ENCODE results near the gene TBX2. TPM values are rescaled to one million over a fixed set of nuclear protein-coding genes. Genes with fewer than 3 reads are reported as not detected.

TBX2 gene
- total RNA-seq, 3 donors from 2014 or later, result 6.6 to 9.0 (median 8.2) TPM

DNA sequence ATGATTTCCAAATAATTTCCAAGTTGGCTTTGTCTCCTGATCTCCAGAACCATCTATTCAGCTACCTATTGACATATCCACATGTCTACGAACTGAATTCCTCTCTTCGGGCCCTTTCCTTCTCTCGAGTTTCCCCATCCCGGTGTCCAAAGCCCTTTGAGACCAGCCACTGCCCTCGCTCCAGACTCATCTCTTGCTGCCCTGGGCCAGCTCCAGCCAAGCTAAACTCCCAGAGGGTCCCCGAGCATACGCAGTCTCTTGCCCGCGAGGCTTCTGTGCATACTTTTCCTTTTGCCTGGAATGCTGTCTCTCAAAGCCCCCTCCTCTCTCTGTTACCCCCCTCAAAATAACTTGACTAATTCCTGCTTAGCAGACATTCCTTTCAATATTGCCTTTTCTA is 27.2 kb upstream of the TBX2 start:
- no peak for TF ChIP-seq CTCF (IDR thresholded peaks at IDR 0.05)
- H3K36me3 ChIP-seq (ENCODE audit: low read depth), result no peaks in the 10 kb centered on the region
- no peak for ATAC-seq
- intact Hi-C loops (cut with DNase I, micrococcal nuclease), result no loop called here
- H3K9me3 ChIP-seq, result no peaks in the 10 kb centered on the region
- no peaks in the 10 kb centered on the region for H3K4me1 ChIP-seq (ENCODE audit: low read depth)
- no peak for DNase-seq
- H3K4me3 ChIP-seq, result no peak overlapping the region

GRCh38 chr17:61376931-61377838 is 22.5 kb upstream of the TBX2 start:
- intact Hi-C loops (cut with DNase I, micrococcal nuclease), result no loop called here
- Histone ChIP-seq H3K36me3 (ENCODE audit: low read depth) (no peaks in the 10 kb centered on the region), H3K4me3 (no peak overlapping the region), H3K4me1 (ENCODE audit: low read depth) (no peaks in the 10 kb centered on the region), H3K9me3 (no peaks in the 10 kb centered on the region)
- no peak for TF ChIP-seq CTCF (IDR thresholded peaks at IDR 0.05)
- DNase-seq, result no peak
- no peak for ATAC-seq

DNA sequence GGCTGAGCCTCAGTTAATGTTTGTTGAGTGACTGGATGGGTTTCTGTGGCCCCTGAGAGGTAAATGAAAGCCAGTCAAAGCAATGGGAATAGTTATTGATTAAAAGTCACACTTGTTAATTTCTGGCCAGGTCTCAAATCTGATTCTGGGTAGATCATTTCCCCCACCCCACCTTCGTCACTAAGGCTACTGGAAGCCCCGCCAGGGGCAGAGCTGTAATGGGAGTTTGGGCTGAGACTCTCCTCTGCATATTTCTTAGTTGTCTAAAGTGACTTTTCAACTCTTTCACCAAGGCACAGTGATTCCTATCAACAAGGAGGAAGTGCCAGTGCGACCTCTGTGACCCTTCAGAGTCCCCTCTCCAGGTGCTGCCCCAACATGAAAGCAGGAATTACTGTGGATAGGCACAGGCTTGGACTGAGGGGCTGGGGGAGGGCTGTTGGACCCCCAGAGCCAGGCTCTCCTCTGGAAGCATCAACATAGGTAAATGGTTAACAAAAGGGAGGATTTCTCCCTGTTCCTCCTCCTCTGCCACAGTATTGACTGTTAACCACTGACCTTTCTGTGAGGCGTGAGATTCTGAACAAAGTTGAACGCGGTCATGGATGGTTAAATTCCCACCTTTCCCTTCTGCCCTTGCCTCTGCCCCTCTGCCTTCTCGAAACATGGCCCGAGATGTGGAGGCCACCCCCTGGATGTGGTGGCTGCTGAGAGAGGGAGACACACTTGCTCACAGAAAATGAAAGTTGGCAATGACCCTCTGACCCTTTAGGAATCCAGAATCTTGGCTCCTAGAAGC is 20.8 kb upstream of the TBX2 start:
- H3K4me1 ChIP-seq (ENCODE audit: low read depth), result no peaks in the 10 kb centered on the region
- TF ChIP-seq CTCF (IDR thresholded peaks at IDR 0.05), result no peak
- DNase-seq (no peak), ATAC-seq (no peak)
- H3K4me3 ChIP-seq, result no peak overlapping the region
- H3K9me3 ChIP-seq, result no peaks in the 10 kb centered on the region
- no peaks in the 10 kb centered on the region for H3K36me3 ChIP-seq (ENCODE audit: low read depth)
- intact Hi-C loops (cut with DNase I, micrococcal nuclease), result no loop called here

DNA sequence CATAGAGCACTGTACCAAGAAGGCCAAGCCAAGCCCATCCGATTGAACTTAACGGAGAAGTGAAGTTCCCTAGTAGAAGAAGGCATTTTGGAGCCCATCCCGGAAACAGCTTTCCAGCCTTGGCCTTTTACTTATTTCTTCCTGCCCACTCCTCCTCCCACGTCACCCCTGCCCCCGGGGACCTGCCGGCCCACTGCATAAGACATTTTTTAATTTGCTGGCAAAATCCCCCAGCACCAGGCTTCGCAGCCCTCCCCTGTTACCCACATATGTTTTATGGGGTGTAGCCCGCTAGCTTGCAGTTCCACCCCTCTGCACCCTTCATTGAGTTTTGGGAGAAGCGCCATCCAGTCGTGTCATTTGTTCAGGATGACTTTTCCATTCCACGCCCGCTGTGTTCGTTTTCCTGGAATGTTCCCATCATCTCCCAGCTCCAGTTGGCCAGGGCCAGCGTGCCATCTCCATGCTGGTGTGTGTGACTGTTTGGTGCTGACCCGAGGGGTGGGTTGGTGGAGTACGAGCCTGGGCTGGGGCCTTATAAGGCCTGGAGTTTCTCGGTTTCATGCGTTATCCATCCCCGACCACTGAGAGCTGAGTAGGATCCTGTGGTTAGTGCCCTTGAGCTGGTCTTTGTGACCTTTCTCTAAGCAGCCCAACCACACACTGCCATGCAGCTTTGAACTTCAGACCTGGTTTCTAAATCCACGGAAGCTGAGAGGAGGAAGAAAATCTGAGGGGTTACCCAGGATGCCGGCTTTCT is 20.0 kb upstream of the TBX2 start:
- Histone ChIP-seq H3K4me3 (no peak overlapping the region), H3K4me1 (ENCODE audit: low read depth) (no peaks in the 10 kb centered on the region), H3K9me3 (no peaks in the 10 kb centered on the region), H3K36me3 (ENCODE audit: low read depth) (no peaks in the 10 kb centered on the region)
- ATAC-seq (no peak), DNase-seq (no peak)
- intact Hi-C loops (cut with DNase I, micrococcal nuclease), result no loop called here
- TF ChIP-seq CTCF (IDR thresholded peaks at IDR 0.05), result no peak

GRCh38 chr17:61380217-61380835 is 19.3 kb upstream of the TBX2 start:
- no peaks in the 10 kb centered on the region for H3K4me1 ChIP-seq (ENCODE audit: low read depth)
- DNase-seq, result no peak

More at GRCh38 chr17:61380217-61380835, 19.3 kb upstream of the TBX2 start:
- no peak for ATAC-seq
- Histone ChIP-seq H3K9me3 (no peaks in the 10 kb centered on the region), H3K4me3 (no peak overlapping the region), H3K36me3 (ENCODE audit: low read depth) (no peaks in the 10 kb centered on the region)
- intact Hi-C loops (cut with DNase I, micrococcal nuclease), result no loop called here
- TF ChIP-seq CTCF (IDR thresholded peaks at IDR 0.05), result no peak
